ENCODE measurements around the gene GPR135.

Gene GPR135

DNA sequence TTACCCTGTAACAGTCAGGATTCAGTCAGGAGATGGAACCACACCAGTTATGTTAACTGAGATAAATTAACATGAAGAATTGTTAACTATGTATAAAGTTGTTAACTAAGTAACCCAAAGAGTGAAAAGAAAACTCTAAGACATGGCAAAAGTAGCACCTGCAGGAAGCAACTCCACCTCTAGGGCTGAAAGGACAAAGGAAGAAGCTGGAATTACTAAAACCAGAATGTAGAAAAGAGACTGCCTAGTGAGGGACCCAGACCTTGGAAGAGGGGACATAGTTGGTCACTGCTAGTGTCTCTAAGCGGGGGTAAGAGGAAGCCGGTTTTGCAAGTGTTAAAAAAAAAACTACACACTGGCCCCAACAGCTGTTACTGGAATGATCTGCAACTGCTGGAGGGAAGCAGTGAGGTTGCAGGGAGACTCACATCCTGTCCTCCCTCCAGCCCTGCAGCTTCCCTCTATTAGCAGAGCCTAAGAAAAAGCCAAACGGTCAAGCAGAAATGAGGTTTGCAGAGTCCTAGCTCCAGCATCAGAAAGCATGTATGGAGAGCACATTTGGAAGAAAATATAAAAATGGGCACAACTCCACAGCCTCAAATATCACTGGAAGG is 39.8 kb downstream of the GPR135 start:
- no peak for DNase-seq (ENCODE audit: low read depth in 2 of 2, low spot score in 1 of 2)

DNA sequence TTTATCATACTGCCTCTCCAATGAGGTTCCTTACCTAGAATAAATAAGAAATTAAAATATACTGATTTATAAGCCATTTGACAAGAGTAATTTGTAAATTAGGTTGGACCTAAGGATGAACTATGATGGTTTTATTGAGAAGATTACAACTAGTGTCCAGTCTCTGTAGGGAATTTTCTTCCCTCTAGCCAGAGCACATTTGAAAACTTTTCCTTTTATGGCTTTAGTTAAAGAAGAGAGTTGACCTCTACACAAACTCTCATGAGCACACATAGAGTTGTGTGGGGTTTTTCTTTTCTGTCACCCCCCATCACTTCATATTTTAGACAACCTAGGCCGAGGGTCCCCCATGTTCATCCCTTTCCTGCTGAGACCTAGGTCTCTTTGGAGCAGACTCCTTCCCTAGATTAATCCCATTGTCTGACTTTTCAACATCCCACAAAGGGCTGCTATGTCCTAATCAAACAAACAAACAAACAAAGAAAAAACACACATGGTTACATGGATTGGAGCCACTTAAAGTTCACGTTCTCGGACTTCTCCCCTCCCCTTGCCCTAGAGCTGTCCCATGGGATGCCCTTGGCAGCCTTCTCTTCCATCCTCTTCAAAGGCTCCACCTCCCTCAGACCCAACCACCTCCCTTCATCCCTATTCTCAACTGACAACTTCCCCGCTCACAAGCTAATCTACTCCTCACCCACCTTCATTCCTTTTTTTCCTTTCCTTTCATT is 40.7 kb downstream of the GPR135 start:
- no peak for DNase-seq (ENCODE audit: low read depth in 2 of 2, low spot score in 1 of 2)

DNA sequence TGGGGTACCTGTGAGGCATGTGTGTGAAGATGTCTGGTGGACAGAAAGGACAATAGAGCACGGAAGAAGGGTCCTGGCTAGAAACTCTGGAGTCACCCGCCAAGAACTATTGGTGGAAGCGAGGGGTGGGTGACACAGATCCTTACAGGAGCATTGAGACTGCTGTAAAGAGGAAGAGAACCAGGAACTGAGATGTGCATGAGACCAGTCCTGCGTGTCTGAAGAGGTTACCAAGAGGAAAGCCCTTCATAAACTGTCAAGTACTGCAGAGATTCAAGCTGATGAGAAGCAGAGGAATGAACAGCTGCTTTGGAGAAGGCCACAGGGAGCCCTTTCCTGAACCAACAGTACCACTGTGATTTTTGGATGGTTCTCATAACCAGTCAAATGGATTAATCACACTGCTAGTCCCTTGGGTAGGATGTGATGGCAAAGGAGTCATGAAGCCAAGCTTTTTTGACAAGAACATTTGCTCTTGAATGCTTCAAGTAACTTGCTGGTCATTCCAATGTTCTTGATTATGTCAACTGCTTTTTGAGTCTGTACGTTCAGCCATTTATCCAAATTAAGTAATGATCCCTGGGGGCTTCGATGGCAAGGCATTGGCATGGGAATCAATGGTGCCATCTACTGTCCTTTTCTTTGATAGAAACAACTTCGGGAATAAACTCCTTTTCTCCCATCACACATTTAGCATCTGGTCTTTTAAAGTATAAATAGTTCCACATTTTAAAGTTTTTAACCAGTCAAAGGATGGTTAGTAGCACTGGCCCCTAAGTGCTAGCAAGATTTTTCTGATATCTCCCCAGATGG is 42.9 kb downstream of the GPR135 start:
- DNase-seq (ENCODE audit: low read depth in 2 of 2, low spot score in 1 of 2): no peak

DNA sequence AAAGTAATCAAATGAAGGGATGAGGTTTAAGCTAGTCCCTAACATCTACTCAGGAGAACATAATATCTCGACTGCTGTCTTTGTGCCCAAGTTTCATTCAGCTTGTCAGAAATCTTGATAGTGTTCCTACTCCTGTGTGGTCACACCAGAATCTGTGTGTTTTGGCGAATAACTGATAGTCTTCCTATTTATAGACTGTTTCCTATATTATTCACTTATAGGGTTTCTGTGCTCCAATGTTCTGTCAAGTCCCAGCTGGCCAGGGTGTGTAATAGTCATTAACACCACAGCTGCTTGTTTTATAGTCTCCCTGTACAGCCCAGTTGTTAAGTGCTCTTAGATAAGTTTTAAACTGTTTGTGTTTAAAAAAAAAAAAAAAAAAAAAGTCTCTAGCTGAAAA is 45.9 kb downstream of the GPR135 start:
- no peak for DNase-seq (ENCODE audit: low read depth in 2 of 2, low spot score in 1 of 2)

DNA sequence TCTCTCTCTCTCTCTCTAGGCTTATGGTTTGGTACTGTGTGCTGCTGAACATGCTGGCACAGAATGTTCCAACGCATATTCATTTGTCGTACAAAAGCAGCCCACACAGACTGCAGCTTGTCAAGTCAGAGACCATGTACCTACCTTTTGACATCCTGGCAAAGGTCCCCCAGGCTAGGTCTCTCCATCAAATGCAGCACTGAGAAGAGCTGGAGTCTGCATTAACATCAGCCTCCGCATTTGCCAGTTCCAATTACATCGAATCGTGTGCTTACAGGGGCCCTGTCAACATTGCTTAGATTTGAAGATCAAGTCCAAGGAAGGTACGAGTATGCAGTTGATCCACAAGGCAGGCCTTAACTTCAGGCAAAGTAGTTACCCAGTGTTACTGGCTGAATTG is 47.9 kb downstream of the GPR135 start:
- no peak for DNase-seq (ENCODE audit: low read depth in 2 of 2, low spot score in 1 of 2)

DNA sequence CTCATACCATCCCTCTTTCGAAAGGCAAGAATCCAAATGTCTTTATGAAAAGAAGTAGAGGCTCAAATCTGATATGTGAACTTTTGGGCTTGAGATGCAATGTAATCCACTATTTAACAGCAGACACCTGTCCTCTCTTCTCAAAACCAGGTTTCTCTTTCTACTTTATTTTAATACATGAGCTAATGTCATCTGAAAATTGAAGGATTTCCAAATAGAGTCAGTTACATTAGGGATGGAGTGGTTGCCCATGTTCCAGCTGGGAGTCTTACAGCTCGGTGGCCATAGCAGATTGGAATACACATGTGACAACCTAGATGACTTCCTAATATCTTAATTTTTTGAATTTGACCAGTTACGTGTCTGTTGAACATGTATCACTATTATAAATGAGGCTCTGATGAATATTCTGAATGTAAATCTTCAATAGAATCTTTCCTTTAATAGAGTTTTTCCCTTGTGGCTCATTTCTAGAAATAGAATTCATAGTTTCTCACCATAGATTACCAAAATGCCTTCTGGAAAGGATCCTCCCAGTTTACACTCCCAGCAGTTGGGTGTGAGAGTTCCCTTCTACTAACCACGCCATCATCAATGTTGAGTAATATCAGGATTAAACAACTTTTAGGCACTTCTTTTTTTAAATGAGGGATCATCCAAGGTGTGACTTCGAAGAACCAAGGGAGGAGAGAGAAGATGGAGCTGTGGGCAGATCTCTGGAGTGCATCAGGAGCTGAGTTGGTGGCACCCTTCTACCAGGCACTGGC is 49.2 kb downstream of the GPR135 start:
- DNase-seq (ENCODE audit: low read depth in 2 of 2, low spot score in 1 of 2): no peak
